Fibroblast of skin of right quadriceps (primary cell): ENCODE data around the gene IPPK.
A peak's percentile ranks its signal among the peaks of the same experiment; 100 is the strongest.

ENCODE experiments used
- DNase-seq: peaks from one replicate; pipeline ENCODE4 v3.0.0-alpha.2; 2013

Gene IPPK

GRCh38 chr9:92686954-92687353 is 17.0 kb upstream of the IPPK start:
- no peak for DNase-seq

- DNase-seq: no peak
Observed at GRCh38 chr9:92685022-92685421, 15.1 kb upstream of the IPPK start.

GRCh38 chr9:92682269-92682668 is 12.3 kb upstream of the IPPK start:
- no peak for DNase-seq

GRCh38 chr9:92680166-92681119 is 10.5 kb upstream of the IPPK start:
- no peak for DNase-seq

GRCh38 chr9:92679413-92680165 is 9.7 kb upstream of the IPPK start:
- no peak for DNase-seq

GRCh38 chr9:92671323-92671722 is 1.4 kb upstream of the IPPK start:
- peak; percentile 91 for DNase-seq

GRCh38 chr9:92669527-92669889 is 423 bp downstream of the IPPK start:
- no peak for DNase-seq

- DNase-seq: peak; percentile 30
Observed at GRCh38 chr9:92668746-92669526, 995 bp downstream of the IPPK start.

GRCh38 chr9:92666912-92667532 is 2.9 kb downstream of the IPPK start:
- no peak for DNase-seq

GRCh38 chr9:92666236-92666635 is 3.7 kb downstream of the IPPK start:
- no peak for DNase-seq

- no peak for DNase-seq
Observed at GRCh38 chr9:92665836-92666235, 4.1 kb downstream of the IPPK start.

- no peak for DNase-seq
Observed at GRCh38 chr9:92664394-92665152, 5.4 kb downstream of the IPPK start.

GRCh38 chr9:92663951-92664350 is 6.0 kb downstream of the IPPK start:
- no peak for DNase-seq

GRCh38 chr9:92663126-92663525 is 6.8 kb downstream of the IPPK start:
- DNase-seq: no peak

- no peak for DNase-seq
Observed at GRCh38 chr9:92661743-92662142, 8.2 kb downstream of the IPPK start.

- DNase-seq: no peak
Observed at GRCh38 chr9:92661127-92661526, 8.8 kb downstream of the IPPK start.

GRCh38 chr9:92660266-92660665 is 9.7 kb downstream of the IPPK start:
- no peak for DNase-seq

- DNase-seq: no peak
Observed at GRCh38 chr9:92659601-92660000, 10.3 kb downstream of the IPPK start.

- DNase-seq: no peak
Observed at GRCh38 chr9:92658611-92659010, 11.3 kb downstream of the IPPK start.

GRCh38 chr9:92658176-92658575 is 11.8 kb downstream of the IPPK start:
- no peak for DNase-seq

- no peak for DNase-seq
Observed at GRCh38 chr9:92657296-92658094, 12.4 kb downstream of the IPPK start.
